Globus pallidus (tissue), 1 donor: ENCODE results near the gene DEPDC7.
"Not testable (repeated sequence)": the region's sequence is repeated elsewhere in the genome, so short reads cannot be mapped to it uniquely, and the experiment has no call there.

Experiments
- DNase-seq: peaks from one replicate; pipeline ENCODE4 v3.0.0-alpha.2; 2015; ENCODE audit warnings: low spot score

Gene DEPDC7

DNA sequence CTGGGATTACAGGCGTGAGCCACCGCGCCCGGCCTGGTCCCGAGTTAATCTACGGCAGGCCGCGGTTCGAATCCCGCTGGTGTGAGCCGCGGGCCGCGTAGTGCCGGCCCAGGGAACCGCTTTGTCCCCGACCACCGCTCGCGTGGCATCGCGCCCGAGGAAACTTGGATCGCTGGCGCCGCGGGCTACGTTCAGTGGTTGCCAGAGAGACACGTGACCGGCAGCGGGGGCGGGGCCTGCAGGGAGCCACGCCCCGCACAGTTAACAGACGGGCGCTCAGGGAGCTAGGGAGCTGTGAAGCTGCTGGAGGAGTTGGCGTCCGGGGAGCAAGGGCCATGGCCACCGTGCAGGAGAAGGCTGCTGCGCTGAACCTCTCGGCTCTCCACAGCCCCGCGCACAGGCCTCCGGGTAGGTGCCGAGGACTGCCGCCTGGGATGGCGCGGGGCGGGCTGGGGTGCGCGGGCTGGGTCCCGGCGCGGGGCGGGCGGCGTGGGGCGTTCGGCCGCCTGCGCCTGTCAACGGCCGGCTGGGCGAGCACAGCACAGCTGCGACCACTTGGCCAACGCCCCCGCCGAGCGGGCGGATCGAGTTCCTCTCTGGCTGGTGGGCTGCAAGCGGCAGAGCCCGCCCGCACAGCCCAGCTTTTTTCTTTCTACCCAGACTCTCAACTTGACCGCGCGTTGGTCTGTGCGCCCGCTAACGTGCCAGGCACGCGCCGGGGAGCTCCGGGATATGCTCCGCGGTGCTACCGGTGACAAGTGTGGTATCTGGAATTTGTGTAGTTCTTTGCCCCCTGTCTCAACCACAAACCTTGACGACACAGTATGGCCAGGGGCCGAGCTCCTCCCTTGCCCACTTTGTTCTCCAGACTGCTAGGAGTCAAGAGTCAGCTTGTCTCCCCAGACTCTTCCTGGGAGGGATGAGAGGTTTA lies at the start of gene DEPDC7:
Gene DEPDC7 (plus strand): TSS at position 258 of the 931 bp plus-strand sequence. CDS start 78 bp downstream, at position 336.
- DNase-seq, result peak; percentile 92

DNA sequence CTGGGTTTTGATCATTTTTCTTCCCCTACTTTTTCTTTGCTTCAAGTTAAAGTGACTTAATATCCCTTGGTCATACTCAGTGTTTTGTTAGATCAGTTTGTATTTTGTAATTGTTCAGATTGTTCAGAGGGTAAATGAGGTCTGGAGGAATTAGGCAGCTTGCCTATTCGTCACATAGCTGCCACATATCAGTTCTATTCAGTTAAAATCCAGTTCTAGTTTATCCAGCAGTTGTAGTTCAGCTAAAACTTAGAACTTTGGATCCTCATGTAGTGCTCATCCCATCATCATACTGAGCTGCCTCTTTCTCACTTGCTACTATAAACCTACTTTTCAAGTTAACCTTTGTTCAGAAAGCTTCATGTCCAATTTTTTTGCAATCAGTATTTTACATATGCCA lies 47.1 kb upstream of the DEPDC7 start:
- DNase-seq, result no peak

DNA sequence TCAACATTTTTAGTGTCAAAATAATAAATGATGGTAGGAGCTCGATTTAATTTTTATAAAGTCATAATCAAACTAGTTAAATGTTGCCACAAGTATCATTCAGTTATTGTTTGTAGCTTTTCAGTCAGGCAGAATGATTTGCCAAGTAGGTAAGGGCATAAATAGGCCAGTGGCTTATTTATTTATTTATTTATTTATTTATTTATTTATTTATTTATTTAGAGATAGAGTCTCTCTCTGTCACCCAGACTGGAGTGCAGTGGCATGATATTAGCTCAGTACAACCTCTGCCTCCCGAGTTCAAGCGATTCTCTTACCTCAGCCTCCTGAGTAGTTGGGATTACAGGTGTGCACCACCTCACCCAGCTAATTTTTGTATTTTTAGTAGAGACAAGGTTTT lies 43.4 kb upstream of the DEPDC7 start:
- not testable (repeated sequence) for DNase-seq

DNA sequence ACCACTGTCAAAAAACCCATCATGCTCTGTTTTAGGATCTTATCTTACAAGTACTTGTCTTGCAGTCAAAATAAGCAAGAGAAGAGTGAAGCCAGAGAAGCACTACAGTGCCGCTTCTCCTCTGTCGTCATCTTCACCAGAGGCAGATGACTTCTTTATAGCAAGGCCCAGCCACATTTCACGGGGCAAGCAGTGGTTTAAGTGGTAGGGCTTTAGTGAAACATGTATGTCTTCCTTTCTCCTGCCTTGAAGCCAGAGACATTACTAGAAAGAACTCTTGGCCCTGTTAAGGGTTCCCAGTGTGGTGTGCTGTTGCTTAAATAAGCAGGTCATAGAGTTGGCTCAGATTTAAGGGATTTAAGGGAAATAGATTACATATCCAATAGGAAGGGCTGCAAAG lies 42.9 kb upstream of the DEPDC7 start:
- DNase-seq, result no peak

DNA sequence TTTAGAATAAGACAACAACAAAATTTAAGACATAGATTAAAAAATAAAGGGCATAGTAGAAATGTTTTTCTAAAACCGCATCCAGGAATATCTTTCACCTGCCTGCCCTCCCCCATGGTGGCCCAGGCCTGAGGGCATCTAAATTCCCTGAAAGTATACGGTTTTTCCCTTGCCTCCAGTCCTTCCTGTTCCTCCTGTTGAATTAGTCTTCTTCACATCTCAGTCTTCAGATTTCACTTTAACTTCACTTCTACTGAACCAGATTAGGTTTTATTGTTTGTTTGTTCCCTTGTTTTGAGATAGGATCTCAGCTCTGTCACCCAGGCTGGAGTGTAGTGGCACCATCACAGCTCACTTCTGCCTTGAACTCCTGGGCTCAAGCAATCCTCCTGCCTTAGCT lies 33.1 kb upstream of the DEPDC7 start:
- DNase-seq, result no peak

DNA sequence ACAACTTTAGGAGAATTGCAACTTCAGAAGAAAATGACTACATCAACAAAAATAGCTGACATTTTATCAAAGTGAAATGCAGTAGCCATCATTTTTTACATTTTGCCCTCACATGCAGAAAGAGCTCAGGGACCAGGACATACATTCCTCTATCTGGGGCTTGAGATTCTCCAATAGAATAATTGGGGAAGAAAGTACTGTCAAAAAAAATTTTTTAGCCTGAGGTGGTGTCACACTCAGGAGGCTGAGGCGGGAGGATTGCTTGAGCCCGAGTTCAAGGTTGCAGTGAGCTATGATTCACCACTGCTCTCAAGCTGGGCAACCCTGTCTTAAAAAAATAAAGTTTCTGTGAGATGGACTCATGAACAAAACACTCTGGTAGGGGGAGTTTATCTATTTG lies 32.2 kb upstream of the DEPDC7 start:
- no peak for DNase-seq

DNA sequence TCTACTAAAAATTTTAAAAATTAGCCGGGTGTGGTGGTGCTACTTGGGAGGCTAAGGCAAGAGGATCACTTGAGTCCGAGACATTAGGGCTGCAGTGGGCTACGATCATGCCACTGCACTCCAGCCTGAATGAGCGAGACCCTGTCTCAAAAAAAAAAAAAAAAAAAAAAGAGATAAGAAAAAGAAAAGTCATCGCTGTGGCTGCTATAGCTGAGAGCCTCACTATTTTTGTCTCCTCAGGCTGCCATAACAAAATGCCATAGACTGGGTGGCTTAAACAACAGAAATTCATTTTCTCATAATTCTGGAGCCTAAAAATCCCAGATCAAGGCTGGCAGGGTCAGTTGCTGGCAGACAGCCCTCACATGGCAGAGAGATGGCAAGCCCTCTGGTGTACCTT lies 30.1 kb upstream of the DEPDC7 start:
- DNase-seq, result no peak

DNA sequence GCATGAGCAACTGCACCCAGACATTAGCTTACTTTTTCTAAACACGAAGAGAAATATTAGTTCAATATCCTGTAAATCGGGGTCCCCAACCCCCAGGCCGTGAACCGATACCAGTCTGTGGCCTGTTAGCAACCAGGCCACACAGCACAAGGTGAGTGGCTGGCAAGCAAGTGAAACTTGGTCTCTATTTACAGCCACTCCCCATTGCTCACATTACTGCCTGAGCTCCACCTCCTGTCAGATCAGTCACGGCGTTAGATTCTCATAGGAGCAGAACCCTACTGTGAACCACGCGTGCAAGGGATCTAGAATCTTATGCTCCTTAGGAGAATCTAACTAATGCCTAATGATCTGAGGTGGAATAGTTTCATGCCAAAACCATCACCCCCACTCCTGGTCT lies 27.8 kb upstream of the DEPDC7 start:
- DNase-seq, result no peak

DNA sequence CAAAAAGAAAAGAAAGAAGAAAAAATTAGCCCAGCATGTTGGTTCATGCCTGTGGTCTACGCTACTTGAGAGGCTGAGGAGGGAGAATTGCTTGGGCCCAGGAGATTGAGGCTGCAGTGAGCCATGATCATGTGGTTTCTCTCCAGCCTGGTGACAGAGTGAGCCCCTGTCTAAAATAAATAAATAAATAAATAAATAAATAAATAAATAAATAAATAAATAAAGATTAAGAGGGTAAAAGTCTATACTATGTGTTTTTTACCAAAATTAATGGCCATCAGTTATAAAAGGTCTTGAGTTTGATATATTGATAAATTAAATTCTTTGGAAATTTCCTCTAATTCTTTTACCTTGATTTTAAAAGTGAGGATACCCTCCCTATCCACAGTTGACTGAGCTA lies 25.2 kb upstream of the DEPDC7 start:
- no peak for DNase-seq

DNA sequence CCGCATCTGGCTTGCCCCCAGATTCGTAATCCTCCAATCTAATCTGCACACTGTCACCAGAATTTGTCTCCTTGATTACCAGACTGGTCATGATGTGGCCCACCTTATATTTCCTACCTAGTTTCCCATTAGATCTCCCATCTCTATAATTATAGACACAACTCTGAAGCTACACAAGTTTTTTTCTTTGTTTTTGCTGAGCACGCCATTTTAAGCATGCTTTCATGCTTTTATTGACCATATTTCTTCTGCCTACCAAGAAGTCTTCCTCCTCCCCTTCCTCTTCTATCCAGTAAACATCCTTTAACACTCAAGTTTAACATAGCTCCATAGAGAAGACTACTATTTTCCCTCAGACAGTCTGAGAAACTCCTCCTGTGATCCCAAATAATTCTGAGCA lies 24.3 kb upstream of the DEPDC7 start:
- DNase-seq, result no peak

DNA sequence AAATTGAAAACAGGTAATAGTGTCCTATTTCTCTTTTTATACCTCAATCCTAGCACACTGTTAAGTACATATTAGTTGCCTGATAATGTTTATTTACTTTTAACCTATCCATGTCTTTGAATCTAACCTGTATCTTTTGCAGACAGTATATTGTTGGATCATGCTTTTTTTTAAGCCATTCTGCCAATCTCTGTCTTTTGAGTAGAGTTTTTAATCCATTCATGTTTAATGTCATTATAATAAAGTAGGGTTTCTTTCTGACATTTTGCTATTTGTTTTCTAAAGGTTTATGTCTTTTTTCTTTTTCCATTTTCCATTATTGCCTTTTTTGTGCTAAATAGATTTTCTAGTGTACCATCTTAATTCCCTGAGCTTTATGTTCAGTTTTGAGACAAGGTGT lies 23.8 kb upstream of the DEPDC7 start:
- no peak for DNase-seq

DNA sequence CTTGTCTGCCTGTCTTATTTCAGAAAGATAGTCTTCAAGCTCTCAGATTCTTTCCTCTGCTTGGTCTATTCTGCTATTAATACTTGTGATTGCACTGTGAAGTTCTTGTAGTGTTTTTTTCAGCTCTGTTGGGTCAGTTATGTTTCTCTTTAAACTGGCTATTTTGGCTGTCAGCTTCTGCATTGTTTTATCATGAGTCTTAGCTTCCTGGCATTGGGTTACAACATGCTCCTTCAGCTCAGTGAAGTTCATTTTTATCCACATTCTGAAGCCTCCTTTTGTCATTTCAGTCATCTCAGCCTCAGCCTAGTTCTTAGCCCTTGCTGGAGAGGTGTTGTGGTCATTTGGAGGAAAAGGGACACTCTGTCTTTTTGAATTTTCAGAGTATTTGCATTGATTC lies 15.5 kb upstream of the DEPDC7 start:
- DNase-seq, result no peak

DNA sequence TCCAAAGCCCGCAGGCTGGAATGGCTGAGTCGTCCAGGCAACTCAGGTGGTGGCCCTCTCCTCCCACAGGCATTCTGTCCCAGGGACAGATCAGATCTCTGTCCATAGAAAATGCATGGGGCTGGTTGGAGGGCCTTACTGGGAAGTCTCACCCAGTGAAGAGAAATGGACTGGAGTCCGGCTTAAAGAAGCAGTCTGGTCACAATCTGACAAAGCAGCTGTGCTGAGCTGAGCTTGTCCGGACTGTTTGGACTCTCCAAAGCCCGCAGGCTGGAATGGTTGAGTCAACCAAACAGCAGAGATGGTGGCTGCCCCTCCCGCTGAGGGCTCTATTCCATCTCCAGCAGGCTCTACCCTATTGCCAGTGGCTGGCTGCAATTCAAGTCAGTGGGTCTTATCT lies 14.4 kb upstream of the DEPDC7 start:
- no peak for DNase-seq

DNA sequence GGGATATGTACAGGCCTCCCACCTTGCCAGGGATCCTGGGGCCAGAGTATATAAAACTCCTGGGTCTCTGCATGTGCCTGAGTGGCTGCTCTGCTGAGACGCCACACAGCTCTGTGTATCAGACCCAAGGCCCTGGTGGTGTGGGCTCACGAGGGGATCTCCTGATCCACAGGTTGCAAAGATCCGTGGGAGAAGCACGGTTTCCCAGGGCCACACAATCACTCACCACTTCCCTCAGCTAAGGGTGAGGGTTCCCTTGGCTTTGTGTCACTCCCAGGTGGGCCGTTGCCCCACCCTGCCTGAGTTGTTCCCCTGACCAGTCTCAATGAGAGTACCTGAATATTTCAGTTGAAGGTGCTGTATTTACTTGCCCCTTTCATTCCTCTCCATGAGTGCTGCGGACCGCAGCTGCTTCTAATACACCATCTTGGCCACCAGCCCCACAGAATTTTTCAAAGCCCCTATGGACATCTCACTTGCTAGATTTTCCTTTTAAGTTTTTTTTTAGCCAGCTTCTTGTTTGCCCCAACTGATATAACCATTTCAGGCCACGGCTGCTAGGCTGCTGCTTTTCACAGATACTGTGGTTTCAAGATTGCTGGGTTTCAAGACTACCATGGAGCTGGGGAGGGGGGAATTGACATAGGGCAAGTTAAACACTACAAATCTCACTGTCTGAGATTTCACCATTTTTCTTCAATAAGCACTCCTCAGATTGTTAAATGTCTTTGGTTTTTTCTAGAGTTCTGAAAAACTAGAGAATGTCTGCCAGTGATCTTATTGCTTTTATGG lies 13.7 kb upstream of the DEPDC7 start:
- no peak for DNase-seq

DNA sequence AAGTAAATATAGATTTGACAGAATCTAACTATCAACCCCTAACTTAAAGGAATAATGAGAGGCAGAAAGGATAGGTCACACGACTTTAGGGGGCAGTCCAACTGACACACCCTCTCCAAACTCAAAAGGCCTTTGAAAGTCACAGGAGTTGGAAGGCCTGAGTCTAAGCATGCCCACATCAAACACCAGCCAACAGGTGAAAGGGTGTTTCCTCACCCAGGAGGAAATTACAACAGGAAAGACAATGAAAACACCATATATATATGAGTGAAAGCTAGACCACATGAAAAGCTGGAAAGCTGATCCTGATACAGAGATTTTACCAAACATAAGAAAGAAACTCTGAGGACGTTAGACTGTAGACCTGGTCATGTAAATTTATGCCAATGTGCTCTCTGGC lies 10.5 kb upstream of the DEPDC7 start:
- DNase-seq, result no peak

DNA sequence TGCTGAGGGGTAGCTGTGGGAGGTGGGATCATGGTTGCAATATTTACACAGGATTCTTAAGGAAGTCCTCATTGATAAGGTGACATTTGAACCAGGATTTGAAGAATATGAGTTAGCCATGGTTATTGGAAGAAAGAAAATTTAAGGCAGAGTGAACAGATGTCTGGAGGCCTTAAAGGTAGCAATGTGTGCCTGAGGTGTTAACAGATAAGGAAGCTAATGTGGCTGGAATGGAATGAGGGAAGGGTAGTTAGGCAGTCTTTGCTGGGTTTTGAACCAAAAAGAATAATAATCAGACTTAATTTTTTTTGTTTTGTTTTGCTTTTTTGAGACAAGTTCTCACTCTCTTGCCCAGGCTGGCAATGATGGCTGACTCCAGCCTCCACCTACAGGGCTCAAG lies 9.7 kb upstream of the DEPDC7 start:
- DNase-seq, result no peak

DNA sequence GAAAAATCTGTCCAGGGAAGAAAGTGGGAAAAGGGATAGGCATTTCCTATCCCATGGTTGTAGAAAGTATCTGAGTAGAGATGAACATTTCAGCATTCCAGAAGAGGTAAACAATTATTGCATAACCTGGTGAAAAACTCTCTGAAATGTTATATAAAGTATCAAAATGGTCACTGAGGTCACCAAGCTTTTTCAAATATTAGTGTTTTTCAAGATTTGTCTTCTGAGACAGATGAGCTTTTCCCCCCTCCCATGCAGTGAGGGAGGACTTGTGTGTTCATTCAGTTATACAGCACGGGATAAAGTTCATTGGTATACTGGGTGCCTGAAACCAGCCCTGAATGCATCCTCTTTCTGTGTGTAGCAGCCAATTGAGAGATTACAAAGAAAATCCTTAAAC lies 1.9 kb upstream of the DEPDC7 start:
- DNase-seq, result no peak

DNA sequence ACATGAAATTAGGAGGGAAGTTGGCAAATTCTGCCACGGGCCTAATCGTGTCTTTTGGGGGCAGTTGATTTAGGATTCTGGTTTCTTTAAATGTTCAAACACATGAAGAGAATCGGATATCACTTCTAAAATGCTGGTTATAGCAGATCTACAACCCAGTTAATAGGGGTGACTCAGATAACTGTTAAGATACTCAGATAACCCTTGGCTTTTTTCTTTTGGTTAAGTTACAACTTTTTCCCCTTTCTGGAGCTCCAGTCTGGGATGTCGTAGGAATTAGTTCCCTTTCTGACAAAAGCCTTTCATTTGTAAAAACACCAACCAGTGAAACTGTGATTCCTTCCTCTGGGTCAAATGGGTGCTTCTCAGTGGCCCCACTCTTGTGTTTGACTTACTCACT lies 976 bp downstream of the DEPDC7 start:
- DNase-seq, result no peak

DNA sequence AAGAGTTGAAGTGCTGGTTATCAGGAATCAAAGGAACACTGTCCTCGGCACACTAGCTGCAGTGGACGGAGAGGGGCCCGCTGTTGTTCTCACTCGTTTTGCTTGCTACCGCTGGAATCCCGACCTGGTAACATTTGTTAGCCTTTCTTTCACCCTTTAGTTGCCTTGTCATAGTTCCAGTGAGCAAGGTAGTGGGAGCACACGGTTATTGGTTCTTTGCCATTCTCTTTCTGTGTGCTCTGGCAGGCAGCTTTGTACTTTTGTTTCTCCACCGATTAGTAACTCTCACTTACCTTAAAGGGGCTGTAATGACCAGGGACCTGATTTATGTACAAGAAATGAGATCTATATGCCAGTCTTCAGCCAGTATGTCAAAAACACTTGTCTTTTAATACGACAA lies 1.8 kb downstream of the DEPDC7 start:
- no peak for DNase-seq

DNA sequence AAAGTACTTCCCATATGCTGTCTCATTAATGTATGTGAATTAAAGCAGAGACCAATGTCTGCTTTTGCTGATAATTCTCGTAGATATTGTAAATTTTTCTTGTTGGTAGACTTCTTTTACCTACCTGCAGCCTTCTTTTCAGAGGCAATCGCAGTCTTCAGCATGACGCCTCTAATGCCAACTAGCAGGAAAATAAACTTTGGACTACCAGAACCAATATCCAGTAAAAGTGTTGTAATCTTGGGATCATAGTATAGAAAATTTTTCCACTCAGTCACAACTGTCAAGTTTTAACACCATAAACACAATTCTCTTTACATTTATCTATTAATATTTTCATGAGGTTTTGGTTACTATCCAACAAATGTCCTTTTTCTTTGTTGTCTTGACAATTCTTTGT lies 2.3 kb downstream of the DEPDC7 start:
- DNase-seq, result no peak

DNA sequence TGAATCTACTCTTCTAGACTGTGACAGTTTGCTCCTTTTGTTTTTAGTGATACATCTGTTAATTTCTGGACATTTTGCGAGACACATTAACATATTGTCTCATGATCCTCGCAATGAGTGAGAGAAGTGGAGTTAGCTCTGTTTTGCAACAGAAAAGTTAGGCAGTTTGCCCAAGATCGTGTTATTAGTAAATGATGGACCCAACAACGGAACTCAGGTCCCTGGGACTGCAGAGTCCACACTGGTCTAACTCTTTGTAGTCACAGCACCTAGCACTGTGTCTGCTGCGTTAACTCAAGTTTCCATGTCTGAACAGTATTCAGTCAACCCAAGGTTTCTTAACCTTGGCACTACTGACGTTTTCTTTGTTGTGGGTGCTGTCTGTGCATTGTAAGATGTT lies 3.2 kb downstream of the DEPDC7 start:
- DNase-seq, result no peak

DNA sequence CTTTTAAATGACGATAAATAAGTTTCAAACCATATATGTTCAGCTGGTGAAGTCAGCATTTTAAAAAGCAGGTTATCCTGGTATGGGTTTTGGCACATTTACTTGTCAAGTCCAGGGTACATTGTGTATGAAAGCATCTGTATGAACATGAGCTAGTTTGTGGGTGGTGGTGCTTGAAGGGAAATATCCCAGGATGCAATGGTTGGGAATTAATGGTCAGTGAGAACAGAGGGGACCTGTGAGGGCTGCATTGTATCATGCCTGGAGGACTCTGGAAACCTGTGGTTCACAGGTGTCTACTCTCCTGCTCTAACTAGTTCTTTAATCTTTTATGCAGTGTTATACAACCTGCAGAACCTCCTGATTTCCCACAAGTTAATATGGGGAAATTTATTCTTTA lies 5.8 kb downstream of the DEPDC7 start:
- DNase-seq, result no peak

DNA sequence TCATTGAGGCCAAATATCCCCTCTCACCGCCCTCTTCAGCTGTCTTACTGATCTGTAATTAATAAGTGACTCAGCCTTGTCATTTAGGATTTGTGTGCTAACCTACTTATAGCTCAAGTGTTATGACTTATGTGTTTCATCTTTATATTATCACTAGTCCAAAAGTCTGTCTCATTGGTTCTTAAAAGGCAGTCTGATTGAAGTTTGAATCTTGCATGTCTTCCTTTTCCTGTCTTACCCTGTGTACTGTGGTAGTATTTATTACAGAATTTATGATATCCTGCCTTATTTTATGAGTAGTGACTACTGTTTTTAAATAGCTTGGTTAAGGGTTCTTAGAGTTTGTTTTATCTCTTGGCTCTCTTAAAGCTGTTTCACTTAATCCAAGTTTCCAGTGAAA lies 6.3 kb downstream of the DEPDC7 start:
- no peak for DNase-seq
